Measurements from ENCODE around the gene CENPO.

GRCh38 chr2:24771764-24772586 is 21.2 kb upstream of the CENPO start:
- TF ChIP-seq, protein P1, sequence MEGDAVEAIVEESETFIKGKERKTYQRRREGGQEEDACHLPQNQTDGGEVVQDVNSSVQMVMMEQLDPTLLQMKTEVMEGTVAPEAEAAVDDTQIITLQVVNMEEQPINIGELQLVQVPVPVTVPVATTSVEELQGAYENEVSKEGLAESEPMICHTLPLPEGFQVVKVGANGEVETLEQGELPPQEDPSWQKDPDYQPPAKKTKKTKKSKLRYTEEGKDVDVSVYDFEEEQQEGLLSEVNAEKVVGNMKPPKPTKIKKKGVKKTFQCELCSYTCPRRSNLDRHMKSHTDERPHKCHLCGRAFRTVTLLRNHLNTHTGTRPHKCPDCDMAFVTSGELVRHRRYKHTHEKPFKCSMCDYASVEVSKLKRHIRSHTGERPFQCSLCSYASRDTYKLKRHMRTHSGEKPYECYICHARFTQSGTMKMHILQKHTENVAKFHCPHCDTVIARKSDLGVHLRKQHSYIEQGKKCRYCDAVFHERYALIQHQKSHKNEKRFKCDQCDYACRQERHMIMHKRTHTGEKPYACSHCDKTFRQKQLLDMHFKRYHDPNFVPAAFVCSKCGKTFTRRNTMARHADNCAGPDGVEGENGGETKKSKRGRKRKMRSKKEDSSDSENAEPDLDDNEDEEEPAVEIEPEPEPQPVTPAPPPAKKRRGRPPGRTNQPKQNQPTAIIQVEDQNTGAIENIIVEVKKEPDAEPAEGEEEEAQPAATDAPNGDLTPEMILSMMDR (conservative IDR thresholded peaks at IDR 0.05; ENCODE audit: low read length) = no peak
- TF ChIP-seq EZH2phosphoT487 (IDR thresholded peaks at IDR 0.05; ENCODE audit: borderline replicate concordance, low read depth, low read length) = no peak
